ENCODE results near the gene GHDC.
A peak's percentile ranks its signal among the peaks of the same experiment; 100 is the strongest.

The GHDC gene

DNA sequence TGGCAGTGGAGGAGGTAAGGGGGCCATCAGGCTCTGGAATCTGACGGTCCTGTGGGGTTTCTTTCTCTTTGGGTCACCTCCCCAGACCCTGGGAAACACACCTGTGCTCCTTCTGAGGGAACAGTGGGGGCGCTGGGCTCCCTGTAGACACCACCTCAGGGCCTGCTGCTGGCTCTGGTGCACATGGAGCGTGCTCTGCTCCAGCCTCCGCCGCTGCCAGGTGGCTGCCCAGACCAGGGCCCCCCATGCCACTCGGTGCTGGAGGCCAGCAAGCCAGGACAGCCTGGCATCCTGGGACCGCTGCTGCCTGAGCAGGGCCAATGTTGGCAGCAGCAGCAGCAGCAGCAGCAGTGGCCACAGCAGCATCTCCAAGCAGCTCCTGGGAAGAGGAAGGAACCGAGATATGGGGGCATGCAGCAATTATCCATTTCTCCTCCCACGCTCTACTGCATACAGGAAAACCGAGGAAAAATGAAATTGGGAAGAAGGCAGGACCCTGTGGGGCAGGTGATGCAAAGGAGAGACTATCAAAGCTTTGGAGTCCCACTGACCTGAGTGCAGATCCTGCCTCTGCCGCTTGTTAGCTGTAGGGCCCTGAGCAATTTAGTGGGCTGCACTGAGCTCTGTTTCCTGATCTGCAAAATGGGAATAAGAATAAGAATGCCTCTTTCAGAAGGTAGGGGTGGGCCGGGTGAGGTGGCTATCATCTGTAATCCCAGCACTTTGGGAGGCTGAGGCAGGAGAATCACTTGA is 902 bp downstream of the GHDC start:
- Histone ChIP-seq H3K36me3 (ENCODE audit: insufficient read depth, low read length) (no peaks in the 10 kb centered on the region), H3F3A (ENCODE audit: insufficient read depth, low read length) (no peaks in the 10 kb centered on the region), H3K27ac (ENCODE audit: low read depth, low read length, poor library complexity, severe bottlenecking) (peak overlapping the region; percentile 36), H3K79me2 (ENCODE audit: insufficient read depth, low read length) (no peaks in the 10 kb centered on the region), H3K9me2 (ENCODE audit: low read depth, low read length) (no peaks in the 10 kb centered on the region), H3K4me1 (ENCODE audit: insufficient read depth, low read length, severe bottlenecking) (peaks cover 11% of the 10 kb centered on the region), H2AFZ (ENCODE audit: low read length) (no peak overlapping the region), H3K4me2 (ENCODE audit: low read length) (peak overlapping the region; percentile 86), H3K9me3 (ENCODE audit: low read length) (no peaks in the 10 kb centered on the region), H3K9ac (ENCODE audit: low read length) (peak overlapping the region; percentile 79), H3K27me3 (ENCODE audit: insufficient read depth, low read length) (no peaks in the 10 kb centered on the region), H4K20me1 (ENCODE audit: insufficient read depth, low read length) (no peaks in the 10 kb centered on the region), H3K4me3 (ENCODE audit: low read depth, low read length, poor library complexity, severe bottlenecking) (peak overlapping the region; percentile 86)
- TF ChIP-seq, protein P1, sequence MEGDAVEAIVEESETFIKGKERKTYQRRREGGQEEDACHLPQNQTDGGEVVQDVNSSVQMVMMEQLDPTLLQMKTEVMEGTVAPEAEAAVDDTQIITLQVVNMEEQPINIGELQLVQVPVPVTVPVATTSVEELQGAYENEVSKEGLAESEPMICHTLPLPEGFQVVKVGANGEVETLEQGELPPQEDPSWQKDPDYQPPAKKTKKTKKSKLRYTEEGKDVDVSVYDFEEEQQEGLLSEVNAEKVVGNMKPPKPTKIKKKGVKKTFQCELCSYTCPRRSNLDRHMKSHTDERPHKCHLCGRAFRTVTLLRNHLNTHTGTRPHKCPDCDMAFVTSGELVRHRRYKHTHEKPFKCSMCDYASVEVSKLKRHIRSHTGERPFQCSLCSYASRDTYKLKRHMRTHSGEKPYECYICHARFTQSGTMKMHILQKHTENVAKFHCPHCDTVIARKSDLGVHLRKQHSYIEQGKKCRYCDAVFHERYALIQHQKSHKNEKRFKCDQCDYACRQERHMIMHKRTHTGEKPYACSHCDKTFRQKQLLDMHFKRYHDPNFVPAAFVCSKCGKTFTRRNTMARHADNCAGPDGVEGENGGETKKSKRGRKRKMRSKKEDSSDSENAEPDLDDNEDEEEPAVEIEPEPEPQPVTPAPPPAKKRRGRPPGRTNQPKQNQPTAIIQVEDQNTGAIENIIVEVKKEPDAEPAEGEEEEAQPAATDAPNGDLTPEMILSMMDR (IDR thresholded peaks at IDR 0.05; ENCODE audit: low read length): peak; percentile 30; the same call in 1 of the 2 replicates
- TF ChIP-seq EZH2 (IDR thresholded peaks at IDR 0.05; ENCODE audit: borderline replicate concordance, low read length): no peak

DNA sequence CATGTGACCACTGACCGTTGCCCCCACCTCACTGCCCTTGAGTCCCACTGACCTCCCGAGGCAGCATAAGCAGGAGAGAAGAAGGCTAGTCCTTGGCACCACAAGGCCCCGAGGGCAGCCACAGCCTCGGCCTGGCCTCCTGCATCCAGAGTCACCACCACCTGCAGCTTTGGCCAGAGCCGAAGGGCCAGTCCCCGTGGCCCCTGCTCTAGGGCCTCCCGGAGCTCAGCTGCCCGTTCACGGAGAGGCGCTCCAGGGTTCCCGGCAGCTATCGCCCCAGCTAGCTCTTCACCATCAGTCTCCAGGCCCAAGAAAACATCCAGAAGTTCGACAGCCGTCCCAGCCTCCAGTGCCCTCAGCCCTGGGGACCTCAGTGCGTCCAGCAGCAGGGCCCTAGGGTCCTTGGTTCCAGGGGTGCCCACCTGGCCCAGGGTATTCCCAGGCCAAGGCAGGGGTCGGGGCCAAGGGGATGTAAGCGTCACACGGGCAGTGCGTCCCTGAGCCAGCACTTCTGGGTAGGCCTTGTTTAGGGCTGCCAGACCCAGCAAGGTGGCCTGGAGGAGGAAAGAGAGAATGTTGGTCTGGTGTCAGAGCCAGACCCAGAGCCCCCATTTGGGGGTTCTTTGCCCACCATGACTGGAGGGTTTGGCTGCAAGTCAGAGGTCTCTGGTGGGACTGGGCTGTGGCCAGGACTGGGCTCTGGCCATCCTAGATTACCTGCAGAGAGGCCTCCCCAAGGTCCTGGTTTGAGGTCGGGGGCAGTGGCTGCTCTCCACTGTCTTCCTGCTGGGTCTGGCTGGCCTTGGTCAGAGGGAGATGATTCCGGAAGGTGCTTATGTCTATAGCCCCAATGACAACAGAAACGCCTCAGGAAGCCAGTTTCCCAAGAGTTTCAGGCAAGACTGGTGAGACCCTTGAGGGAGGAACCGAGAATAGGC is 1.8 kb downstream of the GHDC start:
- Histone ChIP-seq H3K4me1 (ENCODE audit: insufficient read depth, low read length, severe bottlenecking) (peaks cover 11% of the 10 kb centered on the region), H2AFZ (ENCODE audit: low read length) (no peak overlapping the region), H3K4me3 (ENCODE audit: low read depth, low read length, poor library complexity, severe bottlenecking) (no peak overlapping the region), H3K9me3 (ENCODE audit: low read length) (no peaks in the 10 kb centered on the region), H3K9me2 (ENCODE audit: low read depth, low read length) (no peaks in the 10 kb centered on the region), H3K79me2 (ENCODE audit: insufficient read depth, low read length) (no peaks in the 10 kb centered on the region), H3F3A (ENCODE audit: insufficient read depth, low read length) (no peaks in the 10 kb centered on the region), H3K4me2 (ENCODE audit: low read length) (peak overlapping the region; percentile 86), H4K20me1 (ENCODE audit: insufficient read depth, low read length) (no peaks in the 10 kb centered on the region), H3K27ac (ENCODE audit: low read depth, low read length, poor library complexity, severe bottlenecking) (no peak overlapping the region), H3K36me3 (ENCODE audit: insufficient read depth, low read length) (no peaks in the 10 kb centered on the region), H3K27me3 (ENCODE audit: insufficient read depth, low read length) (no peaks in the 10 kb centered on the region), H3K9ac (ENCODE audit: low read length) (peak overlapping the region; percentile 79; the same call in 1 of the 2 replicates)
- TF ChIP-seq, protein P1 (IDR thresholded peaks at IDR 0.05; ENCODE audit: low read length): no peak
- no peak for TF ChIP-seq EZH2 (IDR thresholded peaks at IDR 0.05; ENCODE audit: borderline replicate concordance, low read length)

GRCh38 chr17:42191275-42191608 is 3.1 kb downstream of the GHDC start:
- Histone ChIP-seq H3K4me3 (ENCODE audit: low read depth, low read length, poor library complexity, severe bottlenecking) (no peak overlapping the region), H3K36me3 (ENCODE audit: insufficient read depth, low read length) (no peaks in the 10 kb centered on the region), H3K79me2 (ENCODE audit: insufficient read depth, low read length) (no peaks in the 10 kb centered on the region), H3K27ac (ENCODE audit: low read depth, low read length, poor library complexity, severe bottlenecking) (no peak overlapping the region), H3F3A (ENCODE audit: insufficient read depth, low read length) (no peaks in the 10 kb centered on the region), H3K4me1 (ENCODE audit: insufficient read depth, low read length, severe bottlenecking) (peaks cover 15% of the 10 kb centered on the region), H2AFZ (ENCODE audit: low read length) (no peak overlapping the region), H4K20me1 (ENCODE audit: insufficient read depth, low read length) (no peaks in the 10 kb centered on the region), H3K4me2 (ENCODE audit: low read length) (no peak overlapping the region), H3K9me2 (ENCODE audit: low read depth, low read length) (no peaks in the 10 kb centered on the region), H3K9ac (ENCODE audit: low read length) (no peak overlapping the region), H3K27me3 (ENCODE audit: insufficient read depth, low read length) (no peaks in the 10 kb centered on the region), H3K9me3 (ENCODE audit: low read length) (no peaks in the 10 kb centered on the region)
- no peak for TF ChIP-seq EZH2 (IDR thresholded peaks at IDR 0.05; ENCODE audit: borderline replicate concordance, low read length)
- TF ChIP-seq, protein P1 (IDR thresholded peaks at IDR 0.05; ENCODE audit: low read length): no peak

All from OCI-LY1 (cell line).